K562 (cell line): ENCODE measurements around the gene MTF1.

Experiments used
- CTCF ChIP-seq, 3 experiments: IDR thresholded peaks in 2 of 3; conservative IDR thresholded peaks in 1 of 3; 2 replicates each; pipeline ENCODE4 v1.5.1; 2011 to 2012; ENCODE audit warnings: low read length in 3 of 3, mild to moderate bottlenecking in 3 of 3, control low read depth in 2 of 3, improper control_type of control experiment in 1 of 3, inconsistent platforms in 1 of 3, low read depth in 1 of 3, mixed read lengths in 1 of 3, moderate library complexity in 1 of 3; ENCODE audit not compliant: insufficient read depth in 2 of 3
- DMBX1 ChIP-seq: fragments of 250-450 bp; sonication (Bioruptor Pico); IDR thresholded peaks from 2 replicates; pipeline ENCODE4 v1.8.0; 2022; ENCODE audit warnings: inconsistent platforms, mild to moderate bottlenecking, moderate library complexity, borderline replicate concordance
- HNRNPL ChIP-seq: fragments of 200-400 bp; formaldehyde crosslinking; IDR thresholded peaks from 2 replicates; pipeline ENCODE4 v1.6.1; 2017; ENCODE audit warnings: low read depth, mild to moderate bottlenecking, low read length
- MTA2 ChIP-seq: fragments of 450-650 bp; IDR thresholded peaks from 2 replicates; pipeline ENCODE4 v1.6.1; 2016; ENCODE audit warnings: low read depth
- NBN ChIP-seq: fragments of 450-650 bp; IDR thresholded peaks from 2 replicates; pipeline ENCODE4 v1.6.1; 2016; ENCODE audit warnings: low read depth, mild to moderate bottlenecking
- NRF1 ChIP-seq, 2 experiments: fragments of 450-650 bp; IDR thresholded peaks in 1 of 2; conservative IDR thresholded peaks in 1 of 2; 2 replicates each; pipeline ENCODE4 v1.6.1; 2014; ENCODE audit warnings: mild to moderate bottlenecking in 2 of 2
- PATZ1 ChIP-seq: fragments of 250-450 bp; sonication (Bioruptor Pico); IDR thresholded peaks from 2 replicates; pipeline ENCODE4 v1.5.0; 2020; ENCODE audit warnings: mild to moderate bottlenecking, borderline replicate concordance
- POLR2A ChIP-seq: fragments of 450-650 bp; conservative IDR thresholded peaks from 2 replicates; pipeline ENCODE4 v1.6.1; 2016
- POLR2AphosphoS5 ChIP-seq: IDR thresholded peaks from 2 replicates; pipeline ENCODE4 v1.6.1; 2011; ENCODE audit warnings: mild to moderate bottlenecking, low read depth, low read length, moderate library complexity; ENCODE audit not compliant: control insufficient read depth, insufficient read depth
- STAT5B ChIP-seq: fragments of 250-450 bp; sonication (Bioruptor Pico); IDR thresholded peaks from 2 replicates; pipeline ENCODE4 v1.8.0; 2021; ENCODE audit warnings: mild to moderate bottlenecking, inconsistent platforms
- TSHZ1 ChIP-seq: fragments of 250-450 bp; sonication (Bioruptor Pico); IDR thresholded peaks from 2 replicates; pipeline ENCODE4 v1.4.0; 2020; ENCODE audit warnings: mild to moderate bottlenecking, moderate library complexity

GRCh38 chr1:37797750-37798345, 61.5 kb downstream of the MTF1 start:
- no peak for TF ChIP-seq POLR2AphosphoS5
- TF ChIP-seq CTCF (IDR thresholded peaks at IDR 0.05 in 2 of 3, conservative IDR thresholded peaks at IDR 0.05 in 1 of 3; ENCODE audit: insufficient read depth in 2 of 3, low read depth in 1 of 3, low read length in 3 of 3): no peak
- TF ChIP-seq POLR2A: no peak
- TF ChIP-seq STAT5B (CRISPR knock-in tag): no peak
- no peak for TF ChIP-seq NBN
- TF ChIP-seq PATZ1: no peak
- no peak for TF ChIP-seq MTA2
- TF ChIP-seq NRF1 (conservative IDR thresholded peaks at IDR 0.05 in 1 of 2, IDR thresholded peaks at IDR 0.05 in 1 of 2): no peak
- TF ChIP-seq DMBX1 (CRISPR knock-in tag): no peak
- TF ChIP-seq HNRNPL: no peak
- no peak for TF ChIP-seq TSHZ1 (CRISPR knock-in tag)
